ENCODE results near the gene AMN1.
"Not testable (repeated sequence)": the region's sequence is repeated elsewhere in the genome, so short reads cannot be mapped to it uniquely, and the experiment has no call there.

AMN1 gene

GRCh38 chr12:31728917-31729640 lies at the start of gene AMN1:
Gene AMN1, minus strand, starts transcription at chr12:31729021. Its CDS starts 13 bp downstream, at chr12:31729008.
- DNase-seq = peak; percentile 98

GRCh38 chr12:31773867-31774266 lies 45.0 kb upstream of the AMN1 start:
- no peak for DNase-seq

GRCh38 chr12:31773223-31773750 lies 44.5 kb upstream of the AMN1 start:
- no peak for DNase-seq

- no peak for DNase-seq
Observed at GRCh38 chr12:31772685-31773222, 43.9 kb upstream of the AMN1 start.

- no peak for DNase-seq
Observed at GRCh38 chr12:31772186-31772585, 43.4 kb upstream of the AMN1 start.

- no peak for DNase-seq
Observed at GRCh38 chr12:31768046-31768445, 39.2 kb upstream of the AMN1 start.

- no peak for DNase-seq
Observed at GRCh38 chr12:31765931-31766330, 37.1 kb upstream of the AMN1 start.

- no peak for DNase-seq
Observed at GRCh38 chr12:31759632-31760459, 31.0 kb upstream of the AMN1 start.

- not testable (repeated sequence) for DNase-seq
Observed at GRCh38 chr12:31758297-31758696, 29.5 kb upstream of the AMN1 start.

- no peak for DNase-seq
Observed at GRCh38 chr12:31756977-31757420, 28.2 kb upstream of the AMN1 start.

GRCh38 chr12:31752450-31752849 lies 23.6 kb upstream of the AMN1 start:
- no peak for DNase-seq

- DNase-seq = no peak
Observed at GRCh38 chr12:31751085-31751484, 22.3 kb upstream of the AMN1 start.

GRCh38 chr12:31750747-31751039 lies 21.9 kb upstream of the AMN1 start:
- DNase-seq = no peak

GRCh38 chr12:31749024-31749704 lies 20.3 kb upstream of the AMN1 start:
- peak; percentile 98 for DNase-seq

- no peak for DNase-seq
Observed at GRCh38 chr12:31745242-31745641, 16.4 kb upstream of the AMN1 start.

GRCh38 chr12:31744363-31744762 lies 15.5 kb upstream of the AMN1 start:
- DNase-seq = not testable (repeated sequence)

- DNase-seq = no peak
Observed at GRCh38 chr12:31742891-31743290, 14.1 kb upstream of the AMN1 start.

- no peak for DNase-seq
Observed at GRCh38 chr12:31740628-31741027, 11.8 kb upstream of the AMN1 start.

- no peak for DNase-seq
Observed at GRCh38 chr12:31737763-31738162, 8.9 kb upstream of the AMN1 start.

- DNase-seq = no peak
Observed at GRCh38 chr12:31737345-31737744, 8.5 kb upstream of the AMN1 start.

GRCh38 chr12:31736472-31736871 lies 7.7 kb upstream of the AMN1 start:
- peak; percentile 84 for DNase-seq

GRCh38 chr12:31733549-31734432 lies 5.0 kb upstream of the AMN1 start:
- not testable (repeated sequence) for DNase-seq

All from kidney glomerular epithelial cell (primary cell).